B cell (primary cell): Measurements from ENCODE around the gene GRIK5.

Experiments
- CTCF ChIP-seq: fragments of 200-600 bp; IDR thresholded peaks from one replicate; pipeline ENCODE4 v1.8.0; 2022; ENCODE audit warnings: antibody characterized with exemption, mild to moderate bottlenecking
- EZH2 ChIP-seq: IDR thresholded peaks from 2 replicates; pipeline ENCODE4 v1.6.1; 2012; ENCODE audit warnings: borderline replicate concordance, low read depth, mild to moderate bottlenecking, moderate library complexity, low read length; ENCODE audit not compliant: insufficient read depth, poor library complexity, severe bottlenecking

- no peak for TF ChIP-seq CTCF
- no peak for TF ChIP-seq EZH2
Observed at GRCh38 chr19:41984961-41985360, 85.0 kb downstream of the GRIK5 start.
